HG02798 (cell line): ENCODE measurements around the gene ZNF618.

Experiments used
- ATAC-seq: cut with Tn5 transposase; IDR thresholded peaks from one replicate; pipeline ENCODE4 v1.9.1; 2021; ENCODE audit warnings: mild to moderate bottlenecking; ENCODE audit not compliant: unreplicated experiment, poor library complexity

ZNF618 gene

DNA sequence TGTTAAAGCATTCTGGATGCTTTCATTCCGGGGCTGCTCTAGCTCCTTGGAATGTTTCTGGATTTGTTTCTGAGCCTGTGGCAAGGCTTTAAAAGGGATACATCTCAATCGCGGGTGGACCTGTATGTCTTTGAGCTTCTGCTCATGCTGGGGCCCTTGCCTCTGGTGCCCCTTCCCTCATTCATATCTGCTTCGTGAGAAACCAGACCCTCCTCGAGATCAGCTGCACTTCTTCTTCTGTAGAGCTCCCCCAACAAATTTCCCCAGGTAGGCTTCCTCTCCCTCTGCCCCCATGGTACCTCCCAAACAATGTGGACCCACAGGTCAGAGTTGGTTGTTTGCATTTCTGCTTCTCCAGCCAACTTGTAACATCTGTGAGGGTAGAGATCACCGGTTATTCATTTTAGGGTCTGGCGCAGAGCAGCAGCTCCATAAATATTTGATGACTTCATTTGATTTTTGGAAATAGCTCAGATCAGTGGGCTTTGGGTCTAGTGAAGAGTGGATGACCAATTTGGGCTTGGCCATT is 6.6 kb downstream of the ZNF618 start:
- ATAC-seq = no peak

DNA sequence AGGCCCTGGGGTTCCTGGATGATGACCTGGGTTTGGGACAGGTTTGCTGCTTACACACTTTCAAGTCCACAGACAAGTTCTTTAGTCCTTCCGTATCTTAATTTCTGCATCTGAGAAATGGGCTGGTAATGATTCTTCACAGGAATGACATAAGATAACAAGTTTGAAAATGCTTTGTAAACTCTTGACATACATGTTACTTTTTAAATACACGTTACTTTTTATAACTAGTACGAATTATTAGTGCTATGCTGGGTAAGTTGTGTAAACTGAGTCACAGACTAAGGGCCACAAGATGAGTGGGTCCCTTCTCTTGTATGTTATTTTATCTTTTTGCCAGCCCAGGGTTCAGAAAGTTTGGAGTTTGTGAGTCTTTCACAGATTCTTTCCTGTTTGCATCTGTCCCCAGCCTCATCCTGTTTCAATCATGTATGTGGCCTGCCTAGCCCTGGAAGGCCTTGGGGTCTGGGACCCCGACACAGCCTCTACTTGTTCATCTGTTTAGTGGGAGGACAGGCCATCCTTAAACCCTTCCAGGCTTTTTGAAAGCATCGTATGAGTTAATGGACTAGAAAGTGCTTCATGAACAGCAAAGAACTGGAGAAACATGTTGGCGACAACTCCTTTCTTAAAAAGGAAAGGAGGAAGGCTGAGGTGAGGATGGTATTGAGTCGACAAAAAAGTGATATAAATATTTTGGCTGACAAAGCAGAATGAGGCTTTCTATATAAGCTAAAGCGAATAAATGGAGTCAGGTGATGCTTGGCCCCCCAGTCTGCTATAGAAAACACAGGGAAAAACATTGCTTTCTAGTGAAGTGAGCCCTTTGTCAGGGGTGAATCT is 9.3 kb downstream of the ZNF618 start:
- no peak for ATAC-seq

DNA sequence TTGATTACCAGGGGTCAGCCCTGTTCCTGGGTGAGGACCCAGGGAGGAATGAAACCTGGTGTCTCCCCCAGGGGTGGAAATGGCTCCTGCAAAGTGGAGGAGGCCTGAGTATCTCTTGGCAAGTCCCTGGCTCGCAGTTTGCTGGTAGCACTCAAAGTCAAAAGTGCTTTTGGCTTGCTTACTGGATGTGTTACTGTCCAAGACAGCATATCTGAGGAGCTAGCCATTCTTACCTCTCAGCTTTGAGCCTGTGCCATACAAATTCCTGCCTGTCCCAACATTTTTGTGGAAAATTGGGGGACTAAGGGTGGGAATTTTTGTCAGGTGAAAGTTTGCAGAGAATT is 9.9 kb downstream of the ZNF618 start:
- no peak for ATAC-seq

DNA sequence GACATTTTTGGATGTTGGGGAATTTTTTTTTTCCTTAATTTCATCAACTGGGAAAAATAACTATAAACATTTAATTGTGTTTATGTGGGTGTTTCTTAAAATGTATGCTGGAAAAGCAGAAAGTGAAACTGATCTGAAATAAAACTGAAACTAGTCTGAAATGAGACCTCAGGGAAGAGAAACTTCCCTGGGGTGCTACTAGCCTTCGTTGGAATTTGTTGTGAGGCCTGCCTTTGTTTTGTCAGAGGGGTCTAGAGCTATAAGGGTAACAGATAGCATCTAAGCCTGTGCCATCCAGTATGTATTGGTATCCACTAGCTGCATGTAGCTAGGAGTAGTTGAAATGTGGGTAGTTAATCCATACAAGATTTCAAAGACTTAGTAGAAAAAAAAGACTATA is 10.4 kb downstream of the ZNF618 start:
- ATAC-seq = no peak

DNA sequence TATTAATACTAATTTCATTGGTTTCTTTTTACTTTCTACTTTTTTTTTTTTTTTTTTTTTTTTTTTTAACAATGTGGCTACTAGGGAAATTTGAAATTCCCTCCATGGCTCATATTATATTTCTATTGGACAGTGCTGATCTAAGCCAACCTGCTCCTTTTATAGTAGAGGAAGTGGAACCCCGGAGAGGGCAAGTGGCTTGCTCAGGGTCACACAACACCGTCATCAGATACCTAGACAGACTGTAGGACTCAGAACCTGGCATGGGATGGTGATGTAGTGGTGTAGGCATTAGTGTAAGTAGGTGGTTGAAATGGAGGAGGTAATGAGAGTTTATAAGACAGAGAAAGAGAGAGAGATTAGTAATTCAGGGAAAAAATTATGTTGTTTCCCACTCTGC is 10.8 kb downstream of the ZNF618 start:
- ATAC-seq = no peak

DNA sequence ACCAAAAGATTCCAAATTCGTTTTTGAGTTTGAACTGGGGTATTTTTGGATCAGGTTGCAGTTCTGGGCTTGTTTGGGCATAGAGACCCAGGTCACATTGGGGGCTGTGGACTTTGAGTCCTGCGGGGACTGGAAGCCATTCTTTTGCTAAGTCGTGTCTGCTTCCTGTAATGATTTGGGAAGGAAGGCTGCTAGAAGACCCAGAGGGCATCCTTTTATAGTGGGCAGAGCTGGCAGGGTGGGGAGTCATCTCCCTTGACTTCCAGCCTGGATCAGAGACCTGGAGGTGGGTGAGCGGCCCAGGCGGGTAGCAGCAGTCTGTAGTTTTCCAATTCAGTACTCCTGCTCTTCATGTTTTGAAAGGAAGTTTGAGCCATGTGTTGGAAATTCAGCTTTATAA is 11.3 kb downstream of the ZNF618 start:
- ATAC-seq = no peak

DNA sequence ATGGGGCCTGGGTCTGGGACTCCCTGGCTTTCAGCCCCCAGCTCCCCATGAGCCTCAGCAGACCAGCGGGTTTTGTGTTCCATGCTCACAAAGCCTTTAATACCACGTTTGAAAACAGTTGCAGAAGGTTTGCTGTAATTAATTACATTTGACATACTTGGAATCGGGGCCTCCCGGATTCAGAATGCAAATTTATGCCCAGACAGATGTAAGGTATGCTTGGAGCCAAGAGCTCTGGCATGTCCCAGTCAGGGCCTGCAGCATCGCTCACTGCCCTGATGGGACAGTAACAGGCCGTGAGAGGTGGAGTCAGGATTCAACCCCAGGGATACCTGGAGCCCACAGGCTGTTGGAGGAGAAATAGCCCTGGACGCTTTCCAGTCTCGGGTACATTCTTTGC is 12.2 kb downstream of the ZNF618 start:
- ATAC-seq = no peak

DNA sequence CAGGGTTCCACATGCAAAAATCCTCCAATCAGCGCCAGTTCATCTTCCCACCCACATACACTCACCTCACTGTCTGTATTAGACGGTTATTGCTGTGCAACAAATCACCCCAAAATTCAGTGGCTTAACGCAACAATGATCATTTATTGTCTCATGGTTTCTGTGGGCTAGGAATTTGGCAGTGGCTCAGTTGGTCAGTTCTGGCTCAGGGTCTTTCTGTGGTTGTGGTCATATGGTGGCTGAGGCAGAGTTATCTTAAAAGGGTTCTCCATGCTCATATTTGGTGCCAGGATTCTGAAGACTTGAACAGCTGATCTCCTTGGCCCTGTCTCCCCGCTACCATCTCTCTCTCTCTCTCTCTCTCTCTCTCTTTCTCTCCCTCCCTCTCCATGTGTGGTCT is 12.9 kb downstream of the ZNF618 start:
- ATAC-seq = no peak

DNA sequence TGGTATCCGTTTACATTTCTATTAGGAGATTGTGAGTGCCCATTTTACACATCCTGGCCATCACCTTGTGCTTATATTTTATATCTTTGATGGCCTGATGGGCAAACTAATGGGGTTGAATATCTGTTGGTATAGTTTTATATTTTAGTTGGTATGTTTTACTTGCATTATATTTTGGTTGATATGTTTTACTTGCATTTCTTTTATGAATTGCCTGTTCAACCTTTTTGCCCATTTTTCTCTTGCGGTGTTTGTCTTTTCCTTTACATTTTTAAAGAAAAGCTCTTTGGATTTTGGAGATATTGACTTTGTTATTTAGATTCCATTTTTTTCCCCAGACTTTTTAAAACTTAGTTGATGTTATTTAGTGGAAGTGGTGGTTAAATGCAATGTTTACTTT is 14.6 kb downstream of the ZNF618 start:
- no peak for ATAC-seq

DNA sequence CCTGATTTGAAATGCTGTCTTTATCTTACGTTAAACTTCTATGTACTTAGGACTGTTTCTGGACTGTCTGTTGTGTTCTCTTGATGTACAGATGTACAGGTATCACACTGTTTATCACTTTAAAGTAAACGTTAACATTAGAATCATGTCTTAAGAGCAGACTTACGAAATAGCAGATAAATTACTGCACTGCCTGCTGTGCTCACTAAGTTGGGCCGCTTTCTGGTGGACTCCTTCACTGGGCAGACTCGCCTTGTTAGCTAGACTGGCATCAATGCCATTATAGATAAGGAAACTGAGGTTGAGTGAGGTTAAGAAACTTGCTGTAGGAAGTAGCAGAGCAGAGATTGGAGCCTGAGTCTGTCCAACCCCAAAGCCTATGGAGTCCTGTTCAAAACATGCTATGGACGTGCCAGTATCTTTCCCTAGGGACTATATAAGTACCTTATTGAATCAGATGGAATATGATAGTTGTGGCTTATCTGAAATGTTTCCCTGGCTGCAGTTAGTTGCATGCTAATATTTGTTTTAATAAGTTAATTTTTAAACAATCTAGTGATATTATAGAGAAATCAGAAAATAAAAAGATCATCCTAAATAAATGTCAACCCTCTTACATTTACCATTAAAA is 16.9 kb downstream of the ZNF618 start:
- no peak for ATAC-seq

DNA sequence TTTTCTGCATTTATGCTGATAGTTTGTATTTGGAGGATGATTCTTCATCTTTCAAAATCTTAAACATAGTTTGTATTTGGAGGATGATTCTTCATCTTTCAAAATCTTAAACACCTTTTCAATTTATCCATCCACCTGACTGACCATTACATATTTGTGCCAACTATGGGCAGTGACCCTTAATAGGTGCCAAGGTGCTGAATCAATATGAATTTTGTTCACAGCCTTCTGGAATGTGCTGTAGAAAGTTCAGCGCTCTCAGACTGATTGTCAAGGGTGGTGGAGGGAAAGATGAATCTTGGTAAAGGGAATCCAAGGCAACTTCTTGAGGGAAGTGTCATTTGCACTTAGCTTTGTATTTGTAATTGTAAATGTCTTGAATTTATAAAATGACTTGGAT is 18.1 kb downstream of the ZNF618 start:
- no peak for ATAC-seq

DNA sequence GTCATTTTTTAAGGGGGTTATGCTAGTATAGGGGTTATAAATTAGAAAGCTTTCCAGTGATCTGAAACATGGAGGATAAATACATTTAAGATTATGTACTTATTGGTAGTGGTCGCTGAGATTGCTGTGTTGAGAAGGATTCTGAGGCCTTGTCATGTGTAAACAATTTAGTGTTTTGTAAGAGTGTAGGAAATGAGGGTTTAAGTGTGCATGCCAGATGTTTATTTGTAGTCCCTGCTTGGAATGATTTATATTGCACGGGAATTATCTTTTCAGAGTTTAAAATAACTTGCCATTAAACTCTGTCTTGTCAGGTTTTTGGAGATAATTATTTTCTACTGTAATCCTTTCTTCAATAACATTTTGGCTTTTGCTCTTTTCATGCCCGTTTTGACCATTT is 19.4 kb downstream of the ZNF618 start:
- ATAC-seq = no peak

DNA sequence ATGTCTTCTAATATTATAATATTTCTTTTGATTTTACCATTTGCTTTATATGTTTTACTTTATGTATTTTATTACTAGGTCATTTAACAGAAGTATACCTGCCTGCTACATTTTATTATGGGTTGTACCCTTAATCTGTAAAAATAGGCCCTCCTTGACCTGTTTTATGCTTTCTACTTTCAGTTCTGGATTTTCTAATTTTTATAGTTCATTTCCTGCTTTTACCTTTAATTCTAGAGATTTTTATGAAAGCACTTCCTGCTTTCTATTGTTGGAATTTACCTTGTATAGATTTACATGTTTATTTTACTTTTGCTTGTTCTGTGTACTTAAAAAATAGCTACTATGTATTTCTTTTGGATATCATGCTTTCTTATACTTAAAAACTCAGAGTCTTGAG is 20.6 kb downstream of the ZNF618 start:
- ATAC-seq = no peak

DNA sequence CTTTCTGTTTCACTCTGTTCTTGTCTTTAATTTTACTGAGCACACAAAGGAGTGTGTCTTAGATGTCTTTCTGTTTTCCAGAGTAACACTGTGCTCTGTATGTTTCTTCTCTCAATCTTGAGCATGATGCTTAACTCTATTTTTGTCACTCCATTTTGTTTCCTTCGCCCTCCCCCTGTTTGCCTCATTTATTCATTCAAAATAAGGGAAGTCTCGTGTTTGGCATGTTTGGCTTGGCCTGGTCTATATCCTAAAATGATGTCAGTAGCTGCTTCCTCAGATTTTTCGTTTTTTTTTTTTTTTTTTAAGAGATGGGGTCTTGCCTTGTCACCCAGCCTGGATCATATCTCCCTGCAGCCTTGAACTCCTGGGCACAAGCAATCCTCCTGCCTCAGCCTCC is 22.0 kb downstream of the ZNF618 start:
- no peak for ATAC-seq

DNA sequence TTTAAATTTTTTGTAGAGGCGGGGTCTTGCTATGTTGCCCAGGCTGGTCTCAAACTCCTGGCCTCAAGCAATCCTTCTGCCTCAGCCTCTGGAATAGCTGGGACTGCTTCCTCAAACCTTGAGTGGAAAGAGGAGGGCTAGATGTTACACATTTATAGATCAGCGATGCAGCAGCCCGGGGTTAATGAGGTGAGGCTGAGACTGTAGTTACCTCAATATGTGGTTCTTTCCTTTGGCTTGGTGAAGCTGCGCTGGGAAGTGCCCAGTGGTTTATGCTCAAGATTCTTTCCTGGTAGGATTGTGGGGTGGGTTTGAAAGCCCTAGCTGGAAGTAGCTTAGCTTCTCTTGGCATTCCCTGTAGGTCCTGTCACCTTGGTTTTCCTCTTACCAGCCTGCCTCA is 22.5 kb downstream of the ZNF618 start:
- ATAC-seq = no peak

DNA sequence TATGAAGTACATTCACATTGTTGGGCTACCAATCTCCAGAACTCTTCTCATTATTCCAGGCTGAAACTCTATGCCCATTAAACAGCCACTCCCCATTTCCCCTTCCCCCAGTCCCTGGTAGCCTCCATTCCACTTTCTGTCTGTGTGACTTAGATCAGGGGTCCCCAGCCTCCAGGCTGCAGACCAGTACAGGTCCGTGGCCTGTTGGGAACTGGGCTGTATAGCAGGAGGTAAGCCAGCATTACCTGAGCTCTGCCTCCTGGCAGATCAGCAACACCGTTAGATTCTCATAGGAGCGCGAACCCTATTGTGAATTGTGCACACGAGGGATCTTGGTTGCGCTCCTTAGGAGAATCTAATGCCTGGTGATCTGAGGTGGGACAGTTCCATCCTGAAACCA is 23.1 kb downstream of the ZNF618 start:
- ATAC-seq = no peak

DNA sequence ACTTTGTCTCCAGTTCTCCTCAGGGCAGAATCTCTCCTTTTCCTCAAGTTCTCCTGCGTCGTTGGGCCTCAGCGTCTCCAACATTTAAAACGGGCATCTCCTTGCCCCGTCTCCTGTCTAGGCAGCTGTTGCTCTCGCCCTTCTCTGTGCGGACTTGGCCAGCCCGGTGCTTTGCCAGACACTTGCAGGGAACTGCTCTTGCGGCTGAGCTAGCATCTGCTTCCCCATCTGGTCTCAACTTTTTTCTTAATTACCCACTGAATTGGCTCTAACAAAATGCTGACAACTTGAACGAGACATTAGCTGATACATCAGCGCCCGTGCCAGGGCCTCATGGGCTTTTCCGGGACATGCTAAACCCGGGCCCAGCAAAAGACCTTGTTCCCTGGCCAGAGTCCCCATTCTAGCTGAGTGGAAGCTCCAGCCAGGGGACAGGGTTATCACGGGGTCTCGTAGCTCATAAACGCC is 25.1 kb downstream of the ZNF618 start:
- ATAC-seq = no peak

DNA sequence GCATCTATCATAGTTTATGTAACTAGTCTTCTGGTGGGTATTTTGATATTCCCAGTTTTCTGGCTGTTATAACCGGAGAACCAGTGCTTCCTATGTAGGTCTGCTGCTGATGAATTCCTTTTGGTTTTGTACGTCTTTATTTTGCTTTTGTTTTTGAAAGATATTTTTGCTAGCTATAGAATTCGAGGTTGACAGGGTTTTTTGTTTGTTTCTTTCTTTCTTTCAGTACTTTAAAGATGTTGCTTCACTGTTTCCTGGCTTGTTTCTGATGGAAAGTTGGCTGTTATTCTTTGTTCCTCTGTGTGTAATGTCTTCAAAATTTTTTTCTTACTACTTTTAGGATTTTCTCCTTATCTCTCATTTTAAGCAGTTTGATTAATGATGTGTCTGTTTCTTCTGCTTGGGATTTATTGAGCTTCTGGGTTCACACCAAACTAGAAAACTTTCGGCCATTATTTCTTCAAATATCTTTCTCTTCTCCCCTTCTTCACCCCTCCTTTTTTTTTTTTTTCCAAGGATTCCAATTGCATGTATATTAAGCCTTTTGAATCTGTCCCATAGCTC is 27.5 kb downstream of the ZNF618 start:
- ATAC-seq = no peak

DNA sequence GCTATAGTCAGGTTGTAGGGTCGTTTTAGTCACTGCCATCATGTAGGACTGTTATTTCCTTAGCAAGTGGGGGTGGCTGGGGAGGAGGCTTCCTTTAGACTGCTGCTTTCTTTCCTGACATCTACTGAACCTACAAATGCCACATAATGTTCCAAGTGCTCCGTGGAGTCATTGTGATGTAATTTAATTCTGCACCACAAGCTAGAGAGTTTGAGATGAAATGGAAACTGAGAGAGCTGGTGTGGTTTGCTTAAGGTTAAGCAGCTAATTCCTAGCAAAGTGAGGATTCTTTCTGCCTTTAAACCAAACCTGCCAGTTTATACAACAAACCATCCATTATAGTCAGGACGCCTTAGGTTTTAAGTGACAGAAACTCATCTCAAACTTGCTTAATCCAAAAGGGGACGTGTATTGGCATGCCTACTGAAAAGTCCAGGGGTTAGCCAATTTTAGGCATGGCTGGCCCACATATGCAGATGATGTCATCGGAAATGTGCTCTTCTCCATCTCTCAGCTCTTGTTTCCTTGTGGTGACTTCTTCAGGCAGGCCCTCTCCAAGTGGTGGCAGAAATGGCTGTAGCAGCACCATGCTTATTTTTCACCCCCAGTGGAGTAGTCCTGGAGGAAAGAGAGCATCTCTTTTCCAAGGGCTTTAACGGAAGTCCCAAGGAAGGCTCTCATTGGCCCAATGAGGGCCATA is 30.5 kb downstream of the ZNF618 start:
- ATAC-seq = no peak

DNA sequence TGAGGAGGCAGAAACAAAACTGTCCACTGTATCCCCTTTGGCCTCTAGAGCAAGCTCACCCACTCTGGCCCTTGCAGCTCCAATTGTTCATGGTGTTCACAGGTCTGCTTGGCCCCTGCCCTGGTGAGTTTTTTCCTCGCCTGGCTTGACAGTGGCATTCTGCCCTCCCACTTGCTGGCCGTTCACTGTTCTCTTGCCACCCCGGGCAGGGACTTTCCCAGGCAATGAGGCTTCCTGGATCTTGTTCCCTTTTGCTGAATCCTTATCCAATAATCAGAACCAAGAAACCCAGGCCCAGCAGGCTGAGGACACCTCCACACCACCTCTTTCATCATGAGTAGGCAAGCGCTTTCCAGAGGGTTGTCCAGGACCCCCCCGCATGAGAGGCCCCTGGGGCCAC is 31.2 kb downstream of the ZNF618 start:
- no peak for ATAC-seq

DNA sequence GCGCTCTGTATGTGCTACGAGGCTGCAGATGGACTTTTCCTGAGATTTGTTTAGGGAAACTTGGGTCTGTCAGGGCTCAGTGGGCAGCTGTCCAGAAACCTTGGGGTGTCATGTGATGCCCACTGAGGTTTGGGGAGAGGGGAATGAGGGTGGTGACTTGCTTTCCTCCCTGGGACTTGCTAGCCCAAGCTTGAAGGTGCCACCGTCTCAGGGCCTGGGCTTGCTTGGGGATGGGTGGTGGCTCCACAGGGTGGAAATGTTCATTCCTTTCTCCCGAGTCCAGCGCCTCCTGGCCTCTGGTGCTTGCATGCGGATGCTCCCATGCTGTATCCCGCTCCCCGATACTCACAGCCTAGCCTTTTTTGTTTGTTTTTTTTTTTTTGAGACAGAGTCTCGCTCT is 33.3 kb downstream of the ZNF618 start:
- no peak for ATAC-seq
